CD14-positive monocyte (primary cell): ENCODE data around the gene RTBDN. TPM values are rescaled to one million over a fixed set of nuclear protein-coding genes. Genes with fewer than 3 reads are reported as not detected.

Experiments used
- DNase-seq, 3 donors: peaks; one replicate each; pipeline ENCODE4 v3.0.0-alpha.2; 2011 to 2022
- H2AFZ ChIP-seq: 2 replicates; pipeline ENCODE4 v1.6.0; 2012; ENCODE audit warnings: mild to moderate bottlenecking, low read depth, low read length, inconsistent platforms; ENCODE audit not compliant: insufficient read depth, poor library complexity, severe bottlenecking
- H3K27ac ChIP-seq, 2 donors: 1 replicate in 1 of 2; 2 replicates in 1 of 2; pipeline ENCODE4 v1.5.1; 2012 to 2013; ENCODE audit warnings: low read length in 2 of 2, control low read depth in 1 of 2, inconsistent platforms in 1 of 2, low read depth in 1 of 2, mild to moderate bottlenecking in 1 of 2
- H3K27me3 ChIP-seq, 2 donors: one replicate each; pipeline versions ENCODE4 v1.6.0 to v1.6.1; 2011 to 2013; ENCODE audit warnings: low read length in 2 of 2; ENCODE audit not compliant: control insufficient read depth in 2 of 2, insufficient read depth in 2 of 2
- H3K36me3 ChIP-seq, 2 donors: replicated peaks in 1 of 2; 1 replicate in 1 of 2; 2 replicates in 1 of 2; pipeline versions ENCODE4 v1.5.1 to v1.6.1; 2012 to 2013; ENCODE audit warnings: low read length in 2 of 2, control low read depth in 1 of 2, inconsistent platforms in 1 of 2, mild to moderate bottlenecking in 1 of 2; ENCODE audit not compliant: insufficient read depth in 2 of 2, control insufficient read depth in 1 of 2
- H3K4me1 ChIP-seq, 2 donors: 1 replicate in 1 of 2; 2 replicates in 1 of 2; pipeline versions ENCODE4 v1.5.1 to v1.6.1; 2012 to 2013; ENCODE audit warnings: low read length in 2 of 2, control low read depth in 1 of 2, inconsistent platforms in 1 of 2, mild to moderate bottlenecking in 1 of 2, moderate library complexity in 1 of 2; ENCODE audit not compliant: insufficient read depth in 2 of 2, control insufficient read depth in 1 of 2
- H3K4me2 ChIP-seq: replicated peaks from 2 replicates; pipeline ENCODE3; 2012; ENCODE audit warnings: low read length, moderate library complexity, mild to moderate bottlenecking; ENCODE audit not compliant: poor library complexity, severe bottlenecking; ENCODE audit errors: extremely low read depth
- H3K4me3 ChIP-seq, 3 experiments: fragments of 200-600 bp in 1 of 3; sonication (generic) in 1 of 3; replicated peaks in 1 of 3; 1 replicate in 2 of 3; 2 replicates in 1 of 3; pipeline ENCODE4 v1.5.1; 2011 to 2013; ENCODE audit warnings: low read length in 3 of 3, mild to moderate bottlenecking in 3 of 3, control low read depth in 2 of 3, low read depth in 2 of 3, inconsistent platforms in 1 of 3, moderate library complexity in 1 of 3
- H3K79me2 ChIP-seq: 2 replicates; pipeline ENCODE4 v1.6.0; 2012; ENCODE audit warnings: mild to moderate bottlenecking, control low read depth, inconsistent platforms, low read length, moderate library complexity; ENCODE audit not compliant: insufficient read depth
- H3K9ac ChIP-seq: 2 replicates; pipeline ENCODE4 v1.6.0; 2017; ENCODE audit warnings: low read length, mild to moderate bottlenecking; ENCODE audit not compliant: insufficient read depth, poor library complexity, severe bottlenecking
- H3K9me3 ChIP-seq, 2 donors: replicated peaks in 1 of 2; 1 replicate in 1 of 2; 2 replicates in 1 of 2; pipeline versions ENCODE4 v1.5.1 to v1.6.1; 2012 to 2013; ENCODE audit warnings: low read length in 2 of 2, control low read depth in 1 of 2; ENCODE audit not compliant: control insufficient read depth in 1 of 2, insufficient read depth in 1 of 2
- H4K20me1 ChIP-seq: 2 replicates; pipeline ENCODE4 v1.6.0; 2012; ENCODE audit warnings: mild to moderate bottlenecking, low read length, control low read depth, moderate library complexity; ENCODE audit not compliant: insufficient read depth
- H3K27ac Mint-ChIP-seq, 7 donors: one replicate each; pipeline ENCODE4 v1.8.0; 2020; ENCODE audit warnings: mild to moderate bottlenecking in 7 of 7, mixed read lengths in 7 of 7, moderate library complexity in 6 of 7, inconsistent platforms in 2 of 7
- H3K27me3 Mint-ChIP-seq, 3 donors: one replicate each; pipeline ENCODE4 v1.8.0; 2021 to 2022; ENCODE audit warnings: low read depth in 3 of 3, mild to moderate bottlenecking in 3 of 3, mixed read lengths in 3 of 3, moderate library complexity in 3 of 3, inconsistent platforms in 1 of 3
- H3K36me3 Mint-ChIP-seq, 2 donors: one replicate each; pipeline ENCODE4 v1.8.0; 2020; ENCODE audit warnings: mixed read lengths in 2 of 2, inconsistent platforms in 1 of 2, mild to moderate bottlenecking in 1 of 2
- H3K4me1 Mint-ChIP-seq: one replicate; pipeline ENCODE4 v1.8.0; 2020; ENCODE audit warnings: mild to moderate bottlenecking, mixed read lengths
- H3K4me3 Mint-ChIP-seq, 2 donors: one replicate each; pipeline ENCODE4 v1.8.0; 2020; ENCODE audit warnings: mild to moderate bottlenecking in 2 of 2, mixed read lengths in 2 of 2, moderate library complexity in 1 of 2
- H3K9me3 Mint-ChIP-seq, 7 donors: one replicate each; pipeline ENCODE4 v1.8.0; 2020 to 2022; ENCODE audit warnings: mixed read lengths in 7 of 7, mild to moderate bottlenecking in 6 of 7, moderate library complexity in 6 of 7, inconsistent platforms in 2 of 7
- WGBS: methylation state at CpG from one replicate; pipeline ENCODE4 v1.1.5; 2013; ENCODE audit warnings: missing lambda C conversion rate; ENCODE audit not compliant: insufficient coverage; 5-methylcytosine and 5-hydroxymethylcytosine counted together
- intact Hi-C, 2 donors: fragments of 100-400 bp; cut with micrococcal nuclease; formaldehyde crosslinking; loops; one replicate each; pipeline versions ENCODE4 v1.15.0 to v1.15.1; 2023
- polyA plus RNA-seq, 3 donors: library from polyadenylated mRNA; depleted of rRNA in 1 of 3; unstranded in 2 of 3; stranded (reverse) in 1 of 3; fragments of 300-500 nt in 2 of 3; fragments of >200 nt in 1 of 3; fragmentation: Illumina TruSeq in 2 of 3; gene quantifications; 1 replicate in 2 of 3; 2 replicates in 1 of 3; pipeline ENCODE4 v1.2.3, GENCODE V29; 2012 to 2021
- TF ChIP-seq, protein P1 (sequence below): fragments of 200-600 bp; IDR thresholded peaks from one replicate; pipeline ENCODE4 v1.8.0; 2022; ENCODE audit warnings: antibody characterized with exemption, mild to moderate bottlenecking

Gene RTBDN
- polyA plus RNA-seq, 3 donors = not detected

DNA sequence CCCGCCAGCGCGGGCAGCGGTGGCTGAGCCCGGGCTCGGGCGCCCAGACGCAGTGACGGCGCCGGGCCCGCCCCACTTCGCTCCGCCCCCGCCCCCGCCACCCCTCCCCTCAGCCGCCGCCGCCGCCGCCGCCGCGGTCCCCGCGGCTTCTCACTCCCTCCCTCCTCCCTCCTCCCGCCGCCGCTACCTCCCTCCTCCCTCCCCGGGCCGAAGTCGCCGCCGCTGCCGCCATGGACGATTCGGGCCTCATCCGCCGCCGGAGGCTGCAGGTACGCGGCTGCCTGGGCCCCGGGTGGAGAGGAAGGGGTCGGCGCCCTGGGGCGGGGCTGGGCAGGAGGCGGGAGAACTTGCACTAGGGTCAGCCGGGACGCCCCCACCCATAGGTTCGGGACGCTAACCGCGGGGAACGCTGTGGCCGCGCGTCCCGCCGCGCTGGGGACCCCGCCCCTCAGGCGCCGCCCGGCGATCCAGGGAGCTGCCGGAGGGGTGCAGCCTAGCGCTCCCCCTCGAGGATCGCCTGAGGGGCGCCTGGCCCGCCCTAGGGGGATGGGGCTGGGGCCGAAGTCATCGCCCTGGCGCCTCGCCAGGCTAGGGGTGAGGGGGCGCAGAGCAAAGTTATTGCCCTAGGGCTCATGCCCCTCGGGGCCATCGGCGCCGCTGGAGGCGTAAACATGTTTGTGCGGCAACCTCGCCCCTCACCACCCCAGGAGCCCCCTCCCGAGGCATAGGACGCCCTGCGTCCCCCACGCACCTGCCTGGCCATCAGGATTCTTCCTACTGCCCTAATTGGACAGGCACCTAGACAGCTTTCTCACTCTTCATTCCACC lies 427 bp downstream of the RTBDN start:
- Histone ChIP-seq H3K36me3 (no peaks in the 10 kb centered on the region), H3K4me2 (peak overlapping the region; percentile 63), H3K27me3 (peaks cover 56 to 93% of the 10 kb centered on the region in 2 donors), H3K27ac (no peak overlapping the region), H3K4me1 (peaks cover 9 to 28% of the 10 kb centered on the region in 2 donors), H3K79me2 (no peaks in the 10 kb centered on the region), H2AFZ (no peak overlapping the region), H4K20me1 (no peaks in the 10 kb centered on the region), H3K4me3 (peak overlapping the region in 1 of 3 experiments; percentile 49), H3K9me3 (peaks cover 8 to 47% of the 10 kb centered on the region in 2 donors), H3K9ac (no peak overlapping the region)
- no peak for DNase-seq
- 4% methylated on average over 41 of the region's 87 CpGs for WGBS
- Mint-ChIP-seq H3K36me3 (peaks cover 8 to 15% of the 10 kb centered on the region in 2 donors), H3K4me1 (peaks cover 20% of the 10 kb centered on the region), H3K27ac (no peak overlapping the region), H3K27me3 (peaks cover 78 to 92% (median 82%) of the 10 kb centered on the region in 3 donors), H3K9me3 (peaks cover 1 to 37% (median 26%) of the 10 kb centered on the region in 7 donors), H3K4me3 (peak overlapping the region in 1 of 2 donors; percentile 82)
- intact Hi-C loops = no loop called here
- TF ChIP-seq, protein P1, sequence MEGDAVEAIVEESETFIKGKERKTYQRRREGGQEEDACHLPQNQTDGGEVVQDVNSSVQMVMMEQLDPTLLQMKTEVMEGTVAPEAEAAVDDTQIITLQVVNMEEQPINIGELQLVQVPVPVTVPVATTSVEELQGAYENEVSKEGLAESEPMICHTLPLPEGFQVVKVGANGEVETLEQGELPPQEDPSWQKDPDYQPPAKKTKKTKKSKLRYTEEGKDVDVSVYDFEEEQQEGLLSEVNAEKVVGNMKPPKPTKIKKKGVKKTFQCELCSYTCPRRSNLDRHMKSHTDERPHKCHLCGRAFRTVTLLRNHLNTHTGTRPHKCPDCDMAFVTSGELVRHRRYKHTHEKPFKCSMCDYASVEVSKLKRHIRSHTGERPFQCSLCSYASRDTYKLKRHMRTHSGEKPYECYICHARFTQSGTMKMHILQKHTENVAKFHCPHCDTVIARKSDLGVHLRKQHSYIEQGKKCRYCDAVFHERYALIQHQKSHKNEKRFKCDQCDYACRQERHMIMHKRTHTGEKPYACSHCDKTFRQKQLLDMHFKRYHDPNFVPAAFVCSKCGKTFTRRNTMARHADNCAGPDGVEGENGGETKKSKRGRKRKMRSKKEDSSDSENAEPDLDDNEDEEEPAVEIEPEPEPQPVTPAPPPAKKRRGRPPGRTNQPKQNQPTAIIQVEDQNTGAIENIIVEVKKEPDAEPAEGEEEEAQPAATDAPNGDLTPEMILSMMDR = no peak

DNA sequence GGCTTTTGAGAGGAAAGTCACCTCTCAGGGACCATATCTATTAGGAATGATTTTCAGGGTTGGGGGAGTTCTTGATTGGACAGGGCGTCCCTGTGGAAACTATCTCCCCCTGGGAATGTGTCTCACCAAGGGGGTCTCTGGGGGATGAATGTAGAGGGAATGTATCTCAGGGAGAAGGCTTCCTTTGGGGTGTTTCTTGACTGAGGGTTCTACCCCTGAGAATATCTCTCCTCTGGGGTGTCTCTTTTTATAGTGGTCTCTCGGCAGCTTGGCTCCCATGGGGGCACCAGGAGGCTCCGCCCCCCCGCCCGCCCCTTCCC lies 1.0 kb downstream of the RTBDN start:
- H3K79me2 ChIP-seq = no peaks in the 10 kb centered on the region
- Mint-ChIP-seq H3K27ac (no peak overlapping the region), H3K9me3 (peaks cover 1 to 36% (median 24%) of the 10 kb centered on the region in 7 donors), H3K4me3 (peak overlapping the region in 1 of 2 donors; percentile 78), H3K27me3 (peaks cover 76 to 92% (median 82%) of the 10 kb centered on the region in 3 donors), H3K4me1 (peaks cover 21% of the 10 kb centered on the region), H3K36me3 (peaks cover 8 to 15% of the 10 kb centered on the region in 2 donors)
- intact Hi-C loops = no loop called here
- H3K9ac ChIP-seq = no peak overlapping the region
- H3K27ac ChIP-seq = no peak overlapping the region
- no peaks in the 10 kb centered on the region for H3K36me3 ChIP-seq
- peaks cover 53 to 93% of the 10 kb centered on the region in 2 donors for H3K27me3 ChIP-seq
- peaks cover 8 to 41% of the 10 kb centered on the region in 2 donors for H3K9me3 ChIP-seq
- TF ChIP-seq, protein P1 = no peak
- DNase-seq = no peak
- H4K20me1 ChIP-seq = no peaks in the 10 kb centered on the region
- no peak overlapping the region for H2AFZ ChIP-seq
- H3K4me2 ChIP-seq = no peak overlapping the region
- WGBS = no CpG with 5 or more reads among the region's 5 CpGs
- H3K4me1 ChIP-seq = peaks cover 3 to 22% of the 10 kb centered on the region in 2 donors
- no peak overlapping the region for H3K4me3 ChIP-seq
